ENCODE measurements around the gene KCTD4.
"Not testable (repeated sequence)": the region's sequence is repeated elsewhere in the genome, so short reads cannot be mapped to it uniquely, and the experiment has no call there.

Gene KCTD4

DNA sequence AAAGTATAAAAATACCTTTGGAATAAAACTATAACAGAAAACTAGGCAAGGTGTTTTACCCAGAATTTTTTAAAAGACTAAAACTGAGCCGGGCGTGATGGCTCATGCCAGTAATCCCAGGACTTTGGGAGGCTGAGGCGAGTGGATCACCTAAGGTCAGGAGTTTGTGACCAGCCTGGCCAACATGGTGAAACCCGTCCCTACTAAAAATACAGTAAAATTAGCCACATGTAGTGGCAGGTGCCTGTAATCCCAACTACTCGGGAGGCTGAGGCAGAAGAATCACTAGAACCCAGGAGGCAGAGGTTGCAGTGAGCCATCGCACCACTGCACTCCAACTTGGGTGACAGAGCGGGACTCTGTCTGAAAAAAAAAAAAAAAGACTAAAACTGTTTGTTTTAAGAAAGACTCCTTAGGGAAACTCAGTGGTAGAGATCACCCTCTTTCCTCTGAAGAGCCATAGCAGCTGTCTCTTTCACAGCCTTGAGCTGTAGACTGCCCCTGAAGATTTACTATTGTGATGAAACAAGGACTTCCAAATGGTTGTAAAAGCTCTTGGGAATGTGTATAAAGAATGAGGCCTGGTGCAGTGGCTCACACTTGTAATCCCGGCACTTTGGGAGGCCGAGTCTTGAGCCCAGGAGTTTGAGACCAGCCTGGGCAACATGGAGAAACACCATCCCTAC lies 14.7 kb upstream of the KCTD4 start:
- no peak for DNase-seq

DNA sequence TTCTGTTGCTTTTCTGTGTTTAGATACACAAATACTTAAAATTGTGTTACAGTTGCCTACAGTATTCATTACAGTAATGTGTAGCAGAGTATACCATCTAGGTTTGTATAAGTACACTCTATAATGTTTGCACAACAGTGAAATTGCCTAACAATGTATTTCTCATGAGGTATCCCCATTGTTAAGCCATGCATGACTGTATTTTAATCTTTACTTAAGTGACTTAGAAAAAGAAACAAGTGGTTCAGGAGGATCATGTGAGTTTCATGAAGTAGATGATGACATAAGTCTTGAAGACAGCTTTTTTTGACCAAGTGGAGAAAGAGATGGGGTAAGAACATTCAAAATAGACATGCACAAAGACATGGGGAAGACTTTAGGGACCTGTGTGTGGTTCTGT lies 8.4 kb upstream of the KCTD4 start:
- DNase-seq = no peak

DNA sequence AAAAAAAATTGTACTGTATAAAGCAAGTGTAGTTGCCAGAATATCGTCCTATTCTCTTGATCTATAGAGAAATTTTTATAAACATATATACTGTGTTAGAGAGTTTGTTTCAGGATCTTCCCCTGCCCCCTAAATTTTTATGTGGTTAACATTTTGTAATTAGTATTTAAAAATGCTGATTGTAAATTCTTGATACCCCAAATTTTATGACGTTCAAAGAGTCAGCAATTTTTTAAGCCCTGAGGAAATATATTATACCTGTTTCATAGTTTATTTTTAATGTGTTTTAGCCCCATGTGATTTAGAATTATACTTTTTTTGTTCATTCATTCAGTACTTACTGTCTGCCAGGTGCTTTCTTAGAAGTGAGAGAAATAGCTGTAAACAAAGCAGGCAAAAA lies 7.3 kb upstream of the KCTD4 start:
- DNase-seq = no peak

GRCh38 chr13:45207319-45207718 lies 6.5 kb upstream of the KCTD4 start:
- no peak for DNase-seq

DNA sequence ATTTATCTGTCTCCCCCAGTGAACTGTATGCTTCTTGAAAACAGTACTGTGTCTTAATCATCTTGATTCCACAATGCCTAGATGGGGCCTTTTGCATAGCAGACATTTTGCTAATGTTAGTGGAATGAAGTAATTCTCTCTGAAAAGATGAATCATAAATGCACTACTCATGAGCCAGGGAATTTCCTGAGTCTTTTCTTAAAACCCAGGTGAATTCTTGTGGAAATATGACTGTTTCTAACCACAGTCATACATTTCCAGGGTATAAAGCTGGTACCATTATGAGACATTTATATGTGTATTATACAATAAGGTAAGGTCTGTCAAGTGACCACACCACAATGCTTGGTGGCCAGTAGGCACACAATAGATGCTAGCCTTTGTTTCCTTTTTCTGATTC lies 5.5 kb upstream of the KCTD4 start:
- DNase-seq = no peak

DNA sequence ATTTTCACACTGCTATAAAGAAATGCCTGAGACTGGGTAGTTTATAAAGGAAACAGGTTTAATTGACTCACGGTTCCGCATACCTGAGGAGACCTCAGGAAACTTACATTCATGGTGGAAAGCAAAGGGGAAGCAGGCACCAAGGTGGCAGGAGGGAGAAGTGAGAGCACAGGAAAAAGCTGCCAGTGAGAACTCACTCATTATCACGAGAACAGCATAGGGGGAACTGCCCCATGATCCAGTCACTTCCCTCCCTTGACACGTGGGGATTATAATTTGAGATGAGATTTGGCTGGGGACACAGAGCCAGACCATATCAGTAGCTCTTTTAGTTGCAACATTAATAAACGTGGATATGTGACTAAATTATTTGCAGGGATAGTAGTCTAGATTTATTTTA lies 4.3 kb upstream of the KCTD4 start:
- DNase-seq = no peak

- DNase-seq = no peak
These were observed 1.1 kb downstream of the KCTD4 start for GRCh38 chr13:45199711-45200110.

- no peak for DNase-seq
These were observed 1.9 kb downstream of the KCTD4 start for GRCh38 chr13:45198924-45199323.

GRCh38 chr13:45198041-45198440 lies 2.8 kb downstream of the KCTD4 start:
- no peak for DNase-seq

- no peak for DNase-seq
These were observed 4.2 kb downstream of the KCTD4 start for GRCh38 chr13:45196622-45197021.

GRCh38 chr13:45196096-45196495 lies 4.7 kb downstream of the KCTD4 start:
- DNase-seq = no peak

DNA sequence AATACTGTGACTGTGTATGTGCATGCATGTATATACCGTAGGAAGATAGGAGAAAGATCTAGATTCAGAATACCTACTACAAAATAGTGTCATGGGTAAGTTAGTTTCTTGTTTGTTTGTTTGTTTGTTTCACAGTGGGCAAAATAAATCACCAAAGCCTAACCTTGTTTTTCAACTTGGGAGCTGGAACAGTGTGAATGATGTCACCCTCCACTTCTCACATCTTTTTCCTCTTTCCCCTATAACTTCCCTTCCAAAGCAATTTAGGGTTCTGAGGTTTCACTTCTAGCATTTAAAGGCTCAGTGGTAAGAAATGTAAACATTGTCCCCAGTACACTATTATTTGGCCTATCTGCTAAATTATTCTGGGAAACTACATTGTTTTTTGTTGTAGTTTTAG lies 5.4 kb downstream of the KCTD4 start:
- no peak for DNase-seq

DNA sequence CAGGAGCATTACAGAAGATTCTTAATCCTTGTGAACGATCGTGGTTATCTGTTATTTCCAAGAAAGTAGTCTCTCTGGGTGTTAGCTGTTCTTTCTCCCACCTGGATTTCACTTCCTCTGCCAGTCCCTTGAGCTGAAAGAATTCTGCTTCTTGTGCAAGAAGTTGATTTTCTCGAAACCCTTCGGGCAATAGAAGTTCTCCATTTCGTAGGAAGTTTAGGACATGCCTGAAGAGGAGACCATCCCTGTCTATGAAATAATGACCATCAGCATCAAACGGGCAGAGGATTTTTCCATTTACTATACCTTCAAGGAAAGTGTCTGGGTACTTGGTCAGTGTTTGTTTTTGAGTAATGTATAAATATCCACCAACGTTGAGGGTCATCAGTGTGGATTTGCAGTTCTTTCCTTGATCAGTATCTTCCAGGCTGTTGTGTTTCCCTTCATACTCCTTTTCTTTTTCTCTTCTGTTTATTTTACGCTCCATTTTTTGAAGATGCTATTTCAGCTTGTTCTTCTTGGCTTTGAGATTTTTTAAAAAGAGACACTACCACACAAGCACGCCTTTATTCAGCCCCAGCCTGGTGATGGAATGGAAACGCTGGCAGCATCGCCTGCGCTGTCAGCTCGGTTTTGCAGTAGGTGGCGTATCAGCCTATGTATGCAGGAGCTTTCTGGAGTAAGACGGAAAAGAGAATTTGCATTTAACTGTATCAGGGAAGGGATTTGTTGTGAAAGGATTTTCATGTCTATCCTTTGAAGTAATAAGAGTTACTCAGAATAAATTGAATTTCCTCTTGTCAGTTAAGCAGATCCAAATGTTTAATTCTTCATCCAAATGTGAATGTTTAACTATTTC lies 6.5 kb downstream of the KCTD4 start:
- no peak for DNase-seq

- no peak for DNase-seq
These were observed 9.0 kb downstream of the KCTD4 start for GRCh38 chr13:45191874-45192273.

DNA sequence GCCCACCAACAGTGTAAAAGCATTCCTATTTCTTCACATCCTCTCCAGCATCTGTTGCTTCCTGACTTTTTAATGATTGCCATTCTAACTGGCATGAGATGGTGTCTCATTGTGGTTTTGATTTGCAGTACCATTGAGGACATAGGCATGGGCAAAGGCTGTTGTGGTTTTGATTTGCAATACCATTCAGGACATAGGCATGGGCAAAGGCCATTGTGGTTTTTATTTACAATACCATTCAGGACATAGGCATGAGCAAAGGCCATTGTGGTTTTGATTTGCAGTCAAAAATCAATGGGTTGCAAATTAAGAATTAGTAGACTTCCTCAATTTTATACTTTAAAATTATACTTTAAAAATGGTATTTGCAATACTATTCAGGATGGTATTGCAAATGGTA lies 11.3 kb downstream of the KCTD4 start:
- DNase-seq = not testable (repeated sequence)

DNA sequence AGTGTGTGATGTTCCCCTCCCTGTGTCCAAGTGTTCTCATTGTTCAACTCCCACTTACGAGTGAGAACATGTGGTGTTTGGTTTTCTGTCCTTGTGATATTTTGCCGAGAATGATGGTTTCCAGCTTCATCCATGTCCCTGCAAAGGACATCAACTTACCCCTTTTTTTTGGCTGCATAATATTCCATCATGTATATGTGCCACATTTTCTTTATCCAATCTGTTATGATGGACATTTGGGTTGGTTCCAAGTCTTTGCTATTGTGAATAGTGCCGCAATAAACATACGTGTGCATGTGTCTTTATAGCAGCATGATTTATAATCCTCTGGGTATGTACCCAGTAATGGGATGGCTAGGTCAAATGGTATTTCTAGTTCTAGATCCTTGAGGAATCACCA lies 11.8 kb downstream of the KCTD4 start:
- DNase-seq = not testable (repeated sequence)

DNA sequence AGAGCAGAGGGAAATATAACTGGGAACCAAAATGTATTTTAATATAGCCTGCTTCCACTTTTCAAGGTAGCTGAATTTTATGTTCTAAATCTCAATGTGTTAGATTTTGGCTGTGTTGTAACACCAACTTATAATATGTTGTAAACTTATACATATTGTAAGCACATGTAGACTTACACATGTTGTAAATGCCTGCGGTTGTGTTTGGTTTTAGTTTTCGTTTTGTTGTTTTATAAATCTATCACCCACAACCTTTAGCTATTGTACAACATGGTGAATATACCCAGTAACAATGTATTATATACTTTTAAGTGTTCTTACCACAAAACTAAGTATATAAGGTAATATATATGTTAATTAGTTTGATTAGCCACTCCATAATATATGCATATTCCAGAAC lies 15.6 kb downstream of the KCTD4 start:
- DNase-seq = no peak

DNA sequence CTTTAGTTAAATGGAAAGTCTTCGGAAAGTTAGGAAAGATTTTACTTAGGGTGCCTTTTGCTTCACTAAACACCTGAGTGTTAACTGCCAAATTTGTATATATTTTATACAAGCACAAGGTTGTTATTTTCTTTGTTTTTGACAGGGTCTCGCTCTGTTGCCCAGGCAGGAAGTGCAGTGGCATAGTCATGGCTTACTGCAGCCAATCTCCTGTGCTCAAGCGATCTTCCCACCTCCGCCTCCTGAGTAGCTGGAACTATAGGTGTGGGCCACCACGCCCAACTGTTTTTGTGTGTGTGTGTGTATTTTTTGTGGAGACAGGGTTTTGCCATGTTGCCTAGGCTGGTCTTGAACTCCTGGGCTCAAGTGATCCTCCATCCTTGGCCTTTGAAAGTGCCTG lies 16.2 kb downstream of the KCTD4 start:
- no peak for DNase-seq

DNA sequence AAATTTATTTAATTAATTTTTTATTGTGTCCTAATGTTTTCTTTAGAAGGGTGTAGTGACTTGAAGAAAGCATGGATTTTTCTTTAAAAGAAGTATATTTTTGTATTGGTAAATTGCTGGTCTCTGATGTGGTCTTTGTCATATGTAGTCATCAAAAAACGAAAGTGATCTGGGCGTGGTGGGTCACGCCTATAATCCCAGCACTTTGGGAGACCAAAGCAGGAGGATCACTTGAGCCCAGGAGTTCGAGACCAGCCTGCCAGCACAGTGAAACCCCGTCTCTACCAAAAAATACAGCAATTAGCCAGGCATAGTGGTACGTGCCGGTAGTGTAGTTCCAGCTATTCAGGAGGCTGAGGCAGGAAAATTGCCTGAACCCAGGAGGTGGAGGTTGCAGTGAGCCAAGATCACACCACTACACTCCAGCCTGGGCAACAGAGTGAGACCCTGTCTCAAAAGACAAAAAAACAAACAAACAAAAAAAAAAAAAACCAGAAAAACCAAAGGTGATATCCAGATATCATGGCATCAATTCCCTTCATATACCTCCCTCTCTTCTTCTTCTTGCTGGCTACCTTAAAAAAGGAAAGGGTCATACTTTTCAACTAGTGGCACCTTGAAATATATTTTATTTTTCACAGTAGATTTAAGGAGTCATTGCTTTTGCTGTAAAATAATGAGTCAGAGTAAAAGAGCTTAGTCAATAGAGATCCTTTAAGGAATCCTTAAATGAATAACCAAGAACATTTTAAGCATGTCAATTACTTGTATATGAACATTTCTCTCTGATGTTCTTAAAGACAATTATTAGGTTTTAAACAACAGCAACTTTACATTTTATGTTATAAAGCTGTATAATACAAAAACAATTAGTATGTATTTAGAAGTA lies 19.9 kb downstream of the KCTD4 start:
- no peak for DNase-seq

DNA sequence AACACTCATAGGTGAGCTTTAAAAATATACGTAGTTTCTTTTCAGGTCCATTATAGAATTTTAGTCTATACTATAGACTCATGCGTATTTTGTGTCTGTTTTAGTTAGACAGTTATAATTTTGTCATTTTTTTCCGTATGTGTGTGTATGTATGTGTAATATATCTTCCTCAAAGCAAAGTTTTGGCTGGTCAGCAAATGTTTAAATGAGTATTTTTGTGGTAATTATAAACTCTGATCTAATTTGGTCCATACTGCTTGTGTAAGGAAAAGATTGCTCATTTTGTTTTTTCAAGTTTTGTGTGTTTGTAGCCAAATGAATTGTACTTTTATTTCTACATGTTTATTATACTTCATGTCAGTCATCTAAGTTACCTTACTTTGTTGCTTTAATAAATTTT lies 20.5 kb downstream of the KCTD4 start:
- DNase-seq = no peak

DNA sequence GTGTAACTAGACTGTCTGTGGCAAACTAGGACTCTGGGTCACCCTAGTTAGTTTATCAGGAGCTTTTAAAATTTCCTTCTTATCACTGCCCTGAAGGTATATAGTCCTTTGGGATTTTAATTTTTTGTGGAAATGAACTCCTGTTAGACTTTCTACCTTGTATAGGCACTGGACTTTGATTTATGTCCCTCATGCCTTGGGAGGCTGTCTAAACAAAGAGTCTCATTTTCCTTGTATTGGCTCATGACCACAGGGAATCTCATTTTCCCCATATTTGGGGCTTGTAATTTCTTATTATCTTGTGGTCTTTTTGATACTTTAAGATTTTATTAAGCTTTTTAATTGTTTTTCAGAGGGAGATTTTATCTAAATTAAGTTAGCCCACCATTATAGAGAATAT lies 21.4 kb downstream of the KCTD4 start:
- DNase-seq = no peak

GRCh38 chr13:45178349-45179162 lies 22.3 kb downstream of the KCTD4 start:
- no peak for DNase-seq

DNA sequence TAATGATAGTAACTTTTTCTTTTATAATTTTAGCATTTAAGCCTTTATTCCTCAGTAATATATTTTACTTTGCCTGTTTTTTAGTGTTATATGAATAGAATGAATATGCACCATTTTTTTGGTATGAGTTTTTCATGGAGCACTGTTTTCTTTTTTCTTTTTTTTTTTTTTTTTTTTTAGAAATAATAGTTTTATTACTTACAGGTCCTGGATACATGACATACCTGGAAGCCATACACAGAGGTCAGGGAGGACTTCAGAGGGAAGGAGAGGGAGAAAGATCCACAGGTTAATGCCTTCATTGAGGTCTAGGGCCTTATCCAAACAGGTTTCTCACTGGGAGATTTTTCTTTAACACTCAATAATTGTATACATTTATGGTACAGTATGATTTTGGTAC lies 26.4 kb downstream of the KCTD4 start:
- DNase-seq = no peak

Data from activated effector memory CD4-positive, alpha-beta T cell treated with Interleukin-2 at 50 U/mL for 16 hours (primary cell).